SHP77 (cell line): ENCODE data around the gene BAZ1A.

ENCODE experiments used
- DNase-seq, 2 experiments: peaks; one replicate each; lab custom pipeline; 2025; lab: John Stamatoyannopoulos, UW

BAZ1A gene

GRCh38 chr14:34875031-34875922 is at the start of gene BAZ1A:
Gene BAZ1A (minus strand): TSS chr14:34875360. CDS start chr14:34874604, 756 bp downstream.
- DNase-seq = peak; percentile 87 to 90

- DNase-seq = no peak
Observed at GRCh38 chr14:34920339-34920738, 45.2 kb upstream of the BAZ1A start.

DNA sequence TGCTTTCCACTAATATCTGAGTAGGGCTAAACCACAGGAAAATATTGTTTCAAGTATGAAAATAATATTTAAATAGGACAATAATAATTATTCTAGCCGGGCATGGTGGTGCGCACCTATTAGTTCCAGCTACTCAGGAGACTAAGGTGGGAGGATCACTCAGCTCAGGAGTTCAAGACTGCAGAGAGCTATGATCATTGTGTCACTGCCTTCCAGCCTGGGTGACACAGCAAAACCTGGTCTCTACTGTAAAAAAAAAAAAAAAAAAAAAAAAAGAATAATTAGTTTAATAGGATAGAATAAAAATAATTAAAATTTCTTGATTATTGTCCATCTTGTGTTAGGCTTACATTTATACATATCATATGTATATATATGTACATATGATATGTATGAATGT is 38.5 kb upstream of the BAZ1A start:
- no peak for DNase-seq

DNA sequence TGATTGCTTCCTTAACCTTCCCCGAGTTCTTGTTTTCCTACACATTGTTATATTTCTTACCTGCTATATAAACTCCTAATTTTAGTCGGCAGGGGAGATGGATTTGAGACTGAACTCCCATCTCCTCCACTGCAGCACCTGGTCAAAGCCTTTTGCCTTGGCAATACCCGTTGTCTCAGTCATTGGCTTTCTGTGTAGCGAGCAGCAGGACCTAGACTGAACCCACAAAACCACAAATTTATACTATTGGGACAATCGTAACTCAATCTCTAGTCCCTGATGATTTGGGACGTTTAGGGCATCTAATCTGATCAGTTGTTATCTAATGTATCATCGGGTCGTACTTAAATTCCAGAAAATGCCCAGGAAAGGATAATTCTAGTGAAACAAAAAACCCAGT is 37.8 kb upstream of the BAZ1A start:
- no peak for DNase-seq

DNA sequence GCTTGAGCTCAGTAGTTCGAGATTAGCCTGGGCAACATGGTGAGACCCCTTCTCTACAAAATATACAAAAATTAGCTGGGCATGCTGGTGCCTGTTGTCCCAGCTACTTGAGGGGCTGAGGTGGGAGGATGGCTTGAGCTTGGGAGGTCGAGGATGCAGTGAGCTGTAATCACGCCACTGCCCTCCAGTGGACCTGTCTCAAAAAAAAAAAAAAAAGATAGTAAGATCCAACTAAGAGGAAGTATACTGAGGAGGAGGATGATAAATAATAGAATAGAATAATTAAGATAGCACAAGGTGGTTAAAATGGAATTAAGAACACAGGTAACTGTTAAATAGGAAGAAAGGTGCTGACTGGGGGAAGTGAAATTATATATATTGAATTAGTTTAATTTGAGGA is 37.0 kb upstream of the BAZ1A start:
- no peak for DNase-seq

DNA sequence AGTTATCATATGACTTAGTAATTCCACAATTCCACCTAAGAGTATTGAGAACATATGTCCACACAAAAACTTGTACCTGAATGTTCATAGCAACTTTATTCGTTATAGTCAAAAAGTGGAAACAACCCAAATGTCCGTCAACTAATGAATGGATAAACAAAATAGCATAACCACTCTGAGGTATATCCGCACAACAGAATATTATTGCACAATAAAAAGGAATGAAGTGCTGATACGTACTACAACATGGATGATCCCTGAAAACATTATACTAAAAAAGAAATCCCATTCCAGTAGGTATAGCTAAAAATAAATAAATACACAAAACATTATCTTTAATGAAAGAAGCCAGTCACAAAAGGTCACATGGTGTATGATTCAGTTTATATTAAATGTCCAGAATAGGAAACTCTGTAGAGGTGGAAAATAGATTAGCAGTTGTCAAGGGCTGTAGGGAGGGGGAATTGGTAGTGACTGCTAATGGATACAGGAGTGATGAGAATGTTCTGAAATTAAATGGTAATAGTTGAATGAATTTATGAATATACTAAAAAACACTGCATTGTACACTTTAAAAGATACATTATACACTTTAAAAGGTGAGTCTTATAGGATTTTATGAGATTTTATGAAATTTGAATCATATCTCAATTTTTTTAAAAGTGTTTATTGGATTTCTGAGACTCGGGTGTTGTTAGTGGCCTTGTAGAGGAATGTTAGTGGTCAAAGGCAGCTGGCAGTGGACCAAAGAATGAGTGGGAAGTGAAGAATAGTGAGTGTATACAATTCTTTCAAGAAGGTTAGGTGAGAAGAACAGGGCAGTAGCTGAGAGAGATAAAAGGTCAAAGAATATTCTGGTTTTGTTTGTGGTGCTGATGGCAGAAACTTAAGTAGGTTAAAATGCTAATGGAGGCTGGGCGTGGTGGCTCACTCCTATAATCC is 36.3 kb upstream of the BAZ1A start:
- DNase-seq = no peak

GRCh38 chr14:34906287-34906686 is 31.1 kb upstream of the BAZ1A start:
- no peak for DNase-seq

DNA sequence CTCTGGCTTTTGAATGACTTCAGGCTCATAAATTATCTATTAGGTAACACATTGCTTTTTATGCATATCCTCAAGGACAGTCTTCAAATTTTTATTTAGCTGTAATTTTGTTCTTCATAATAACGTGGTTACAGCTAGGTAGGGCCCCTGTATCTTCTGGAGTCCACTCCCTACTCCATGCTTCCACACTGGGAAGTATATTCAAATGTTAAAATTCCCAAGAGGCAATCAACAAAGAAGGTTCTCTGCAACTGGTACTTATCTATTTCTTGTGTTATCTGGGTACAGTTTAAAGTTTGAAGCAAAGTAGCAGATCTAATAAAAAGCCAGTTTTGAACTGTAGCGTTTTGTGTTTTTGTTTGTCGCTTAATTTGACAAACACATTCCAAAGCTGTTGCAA is 20.1 kb upstream of the BAZ1A start:
- DNase-seq = no peak

- DNase-seq = no peak
Observed at GRCh38 chr14:34890937-34891336, 15.8 kb upstream of the BAZ1A start.

GRCh38 chr14:34888186-34888585 is 13.0 kb upstream of the BAZ1A start:
- DNase-seq = no peak

- no peak for DNase-seq
Observed at GRCh38 chr14:34883954-34884353, 8.8 kb upstream of the BAZ1A start.

DNA sequence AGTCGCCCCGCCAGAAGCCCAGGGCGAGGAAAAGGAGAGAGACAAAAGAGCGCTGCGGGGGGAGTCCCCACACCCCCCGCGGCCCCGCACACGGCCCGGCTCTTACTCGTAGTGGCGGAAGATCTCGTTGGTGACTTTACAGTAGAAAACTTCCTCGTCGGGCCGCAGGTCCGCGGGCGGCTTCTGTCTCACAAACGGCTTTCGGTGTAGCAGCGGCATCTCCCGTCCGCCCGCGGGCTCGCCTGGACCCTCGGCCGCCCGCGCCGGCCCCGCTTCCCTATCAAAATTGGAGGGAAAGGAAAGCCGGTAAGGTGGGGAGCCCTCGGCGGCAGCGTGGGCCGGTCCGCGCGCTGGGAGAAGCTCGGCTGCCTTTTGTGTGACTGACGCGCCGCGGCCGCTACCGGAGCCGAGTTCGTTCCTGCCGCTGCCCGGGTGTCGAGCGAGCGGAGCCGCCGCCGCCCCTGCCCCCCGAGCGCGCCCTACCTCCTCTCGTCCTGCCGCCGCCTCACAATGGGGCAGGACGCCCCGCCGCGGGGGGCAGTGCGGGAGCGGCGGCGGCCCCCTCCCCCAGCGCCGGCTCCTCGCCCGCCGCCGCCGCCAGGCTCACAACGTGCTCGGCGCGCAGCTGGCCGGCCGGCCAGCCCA is 652 bp downstream of the BAZ1A start:
- DNase-seq = peak; percentile 54 to 76

GRCh38 chr14:34873589-34874385 is 1.4 kb downstream of the BAZ1A start:
- peak; percentile 80 to 83 for DNase-seq

- peak in 1 of 2 experiments; percentile 83 for DNase-seq
Observed at GRCh38 chr14:34872822-34873588, 2.2 kb downstream of the BAZ1A start.

GRCh38 chr14:34867199-34867598 is 8.0 kb downstream of the BAZ1A start:
- no peak for DNase-seq

- DNase-seq = no peak
Observed at GRCh38 chr14:34865889-34866574, 9.1 kb downstream of the BAZ1A start.

DNA sequence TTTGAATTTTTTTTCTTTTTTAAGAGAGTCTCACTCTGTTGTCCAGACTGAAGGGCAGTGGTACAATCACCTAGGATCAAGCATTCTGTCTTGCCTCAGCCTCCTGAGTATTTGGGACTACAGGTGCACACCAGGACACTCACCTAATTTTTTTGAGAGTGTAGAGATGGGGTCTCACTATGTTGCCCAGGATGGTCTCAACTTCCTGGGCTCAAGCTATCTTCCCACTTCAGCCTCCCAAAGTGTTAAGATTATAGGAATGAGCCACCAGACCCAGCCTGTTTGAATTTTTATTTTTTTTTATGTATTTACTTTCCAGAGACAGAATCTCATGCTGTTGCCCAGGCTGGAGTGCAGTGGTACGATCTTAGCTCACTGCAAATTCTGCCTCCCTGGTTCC is 11.3 kb downstream of the BAZ1A start:
- DNase-seq = no peak

GRCh38 chr14:34858765-34859164 is 16.4 kb downstream of the BAZ1A start:
- no peak for DNase-seq

DNA sequence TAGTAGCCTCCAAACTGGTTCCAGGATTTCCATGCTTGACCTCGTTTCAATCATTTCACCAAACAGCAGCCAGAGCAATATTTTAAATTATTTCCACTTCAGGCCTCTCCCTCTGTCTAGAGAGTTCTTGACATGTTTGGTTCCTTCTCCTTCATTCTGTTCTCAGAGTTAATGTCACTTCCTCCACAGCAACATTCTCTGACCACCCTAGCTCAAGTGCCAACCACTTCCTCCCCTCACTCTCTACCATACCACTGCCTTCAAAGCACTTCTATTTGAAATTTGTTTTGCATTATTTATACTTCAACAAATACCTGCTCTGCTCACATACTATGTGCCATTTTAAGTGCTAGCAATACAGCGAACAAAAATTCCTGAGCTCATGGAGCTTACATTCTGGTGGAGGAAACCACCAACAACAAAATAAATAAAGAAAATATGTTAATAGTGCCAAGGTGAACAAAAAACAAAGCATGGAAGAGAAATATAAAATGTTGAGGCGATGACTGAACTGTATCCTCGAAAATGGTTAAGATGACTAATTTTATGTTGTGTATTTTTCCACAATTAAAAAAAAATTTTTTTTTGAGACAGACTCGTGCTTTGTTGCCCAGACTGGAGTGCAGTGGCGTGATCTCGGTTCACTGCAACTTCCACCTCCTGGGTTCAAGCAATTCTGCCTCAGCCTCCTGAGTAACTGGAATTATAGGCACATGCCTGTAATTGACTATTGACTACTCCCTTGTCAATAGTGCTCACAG is 17.3 kb downstream of the BAZ1A start:
- DNase-seq = no peak
